Upper lobe of right lung (tissue), 1 donor: Measurements from ENCODE around the gene ZFP92. TPM values are rescaled to one million over a fixed set of nuclear protein-coding genes. Genes with fewer than 3 reads are reported as not detected.

Experiments used
- ATAC-seq: fragments of 200-7000 bp; cut with Tn5 transposase; one replicate; pipeline ENCODE4 v1.9.1; 2020; ENCODE audit warnings: mild to moderate bottlenecking, moderate library complexity
- DNase-seq: peaks from one replicate; pipeline ENCODE4 v3.0.0-alpha.2; 2020
- H3K27ac ChIP-seq: fragments of 200-600 bp; one replicate; pipeline ENCODE4 v1.8.0; 2022
- H3K27me3 ChIP-seq: fragments of 200-600 bp; one replicate; pipeline ENCODE4 v1.8.0; 2022; ENCODE audit warnings: mild to moderate bottlenecking
- H3K36me3 ChIP-seq: fragments of 200-600 bp; one replicate; pipeline ENCODE4 v1.8.0; 2022
- H3K4me1 ChIP-seq: fragments of 200-600 bp; one replicate; pipeline ENCODE4 v1.8.0; 2022
- H3K4me3 ChIP-seq: fragments of 200-600 bp; one replicate; pipeline ENCODE4 v1.8.0; 2022; ENCODE audit warnings: mild to moderate bottlenecking
- H3K9me3 ChIP-seq: fragments of 200-600 bp; one replicate; pipeline ENCODE4 v1.8.0; 2022
- CTCF ChIP-seq: fragments of 200-600 bp; IDR thresholded peaks from one replicate; pipeline ENCODE4 v1.8.0; 2022; ENCODE audit warnings: antibody characterized with exemption
- intact Hi-C: fragments of 100-400 bp; cut with DNase I; formaldehyde crosslinking; loops from one replicate; pipeline ENCODE4 v1.11.0; 2022
- total RNA-seq: library from RNA; stranded (reverse); fragmentation: NEBNext Ultra II Directional; extraction: Animal tissue kit (Norgen Biotek cat#: 25700); gene quantifications from one replicate; pipeline ENCODE4 v1.2.1, GENCODE V29; 2021
- donor health status: DM: no; HTN: yes; CAD: no; lungs with severe emphysema.

Gene ZFP92
- total RNA-seq, 1 donor from 2014 or later, result 3.4 TPM

GRCh38 chrX:153411988-153412574 lies 809 bp downstream of the ZFP92 start:
- Histone ChIP-seq H3K27ac (no peak overlapping the region), H3K4me1 (no peaks in the 10 kb centered on the region), H3K4me3 (peak overlapping the region; percentile 56), H3K36me3 (no peaks in the 10 kb centered on the region), H3K27me3 (no peaks in the 10 kb centered on the region), H3K9me3 (no peaks in the 10 kb centered on the region)
- intact Hi-C loops, result no loop called here
- TF ChIP-seq CTCF, result no peak
- no peak for DNase-seq
- no peak for ATAC-seq

- no peaks in the 10 kb centered on the region for H3K27me3 ChIP-seq
- TF ChIP-seq CTCF, result no peak
Measured at GRCh38 chrX:153412746-153413720, 1.8 kb downstream of the ZFP92 start.

GRCh38 chrX:153413731-153414130 lies 2.5 kb downstream of the ZFP92 start:
- H3K36me3 ChIP-seq, result no peaks in the 10 kb centered on the region
- intact Hi-C loops, result no loop called here
- no peaks in the 10 kb centered on the region for H3K27me3 ChIP-seq
- H3K27ac ChIP-seq, result no peak overlapping the region
- H3K4me1 ChIP-seq, result no peaks in the 10 kb centered on the region
- DNase-seq (no peak), ATAC-seq (no peak)
- no peak for TF ChIP-seq CTCF
- no peaks in the 10 kb centered on the region for H3K9me3 ChIP-seq
- H3K4me3 ChIP-seq, result no peak overlapping the region

More at GRCh38 chrX:153412746-153413720, 1.8 kb downstream of the ZFP92 start:
- H3K4me1 ChIP-seq, result no peaks in the 10 kb centered on the region
- H3K36me3 ChIP-seq, result no peaks in the 10 kb centered on the region
- ATAC-seq, result no peak
- no peaks in the 10 kb centered on the region for H3K9me3 ChIP-seq
- no peak overlapping the region for H3K27ac ChIP-seq
- no peak for DNase-seq
- intact Hi-C loops, result no loop called here
- H3K4me3 ChIP-seq, result peak overlapping the region; percentile 56

GRCh38 chrX:153414856-153415510 lies 3.7 kb downstream of the ZFP92 start:
- intact Hi-C loops, result no loop called here
- Histone ChIP-seq H3K4me3 (no peak overlapping the region), H3K36me3 (no peaks in the 10 kb centered on the region), H3K4me1 (no peaks in the 10 kb centered on the region), H3K27ac (no peak overlapping the region), H3K9me3 (no peaks in the 10 kb centered on the region), H3K27me3 (no peaks in the 10 kb centered on the region)
- DNase-seq, result peak; percentile 70
- TF ChIP-seq CTCF, result no peak
- ATAC-seq, result peak; percentile 66

- Histone ChIP-seq H3K27ac (no peak overlapping the region), H3K27me3 (no peaks in the 10 kb centered on the region), H3K9me3 (no peaks in the 10 kb centered on the region), H3K4me1 (no peaks in the 10 kb centered on the region), H3K4me3 (no peak overlapping the region), H3K36me3 (no peaks in the 10 kb centered on the region)
- ATAC-seq (peak; percentile 21), DNase-seq (no peak)
- no peak for TF ChIP-seq CTCF
- intact Hi-C loops, result no loop called here
Measured at GRCh38 chrX:153416781-153417450, 5.6 kb downstream of the ZFP92 start.
